Brain pericyte (primary cell): ENCODE results near the gene PTPRE.

Source experiments
- DNase-seq: peaks from one replicate; pipeline ENCODE4 v3.0.0-alpha.2; 2012; ENCODE audit warnings: low read depth, low spot score

PTPRE gene

DNA sequence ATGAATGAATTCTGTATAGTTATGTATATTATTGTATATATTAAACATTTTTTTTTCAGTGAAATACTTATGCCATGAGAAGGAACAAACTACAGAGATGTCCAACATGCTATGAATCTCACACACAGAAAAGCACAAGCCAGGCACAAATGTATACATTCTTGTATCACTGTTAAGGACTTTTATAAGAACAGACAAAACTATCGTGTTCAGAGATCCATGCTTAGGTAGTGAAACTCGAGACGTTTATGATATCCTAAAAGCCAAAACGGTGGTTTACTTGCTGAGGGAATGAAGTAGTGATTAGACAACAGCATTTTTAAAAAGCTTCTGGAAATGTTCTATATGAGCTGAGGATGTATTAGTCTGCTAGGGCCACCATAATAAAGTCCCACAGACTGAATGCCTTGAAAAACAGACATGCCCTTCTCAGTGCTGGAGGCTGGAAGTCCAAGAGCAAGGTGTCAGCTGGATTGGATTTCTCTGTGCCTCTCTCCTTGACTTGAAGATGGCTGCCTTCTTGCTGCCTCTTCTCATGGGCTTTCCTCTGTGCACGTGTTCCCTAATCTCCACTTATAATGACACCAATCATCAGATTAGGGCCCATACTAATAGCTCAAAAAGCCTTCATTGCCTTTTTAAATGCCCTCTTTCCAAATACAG is 215.0 kb downstream of the PTPRE start:
- DNase-seq, result no peak

DNA sequence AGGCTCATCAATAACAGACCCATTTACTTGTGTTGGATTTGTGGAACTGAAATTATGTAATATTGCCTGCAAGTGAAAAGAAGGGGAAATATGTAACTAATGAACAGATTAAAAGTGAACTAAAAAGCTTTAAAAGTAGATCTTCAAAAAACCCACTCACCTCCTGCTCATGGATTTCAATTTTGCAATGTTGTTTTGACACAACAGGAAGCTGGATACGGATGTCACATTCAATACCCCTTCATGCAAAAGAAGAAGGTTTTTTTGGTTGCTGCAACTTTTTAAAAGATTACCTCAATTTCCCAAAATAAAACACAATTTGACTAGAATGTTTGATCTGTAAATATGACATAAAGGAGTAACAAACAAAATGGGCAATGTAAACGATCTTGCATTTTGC is 216.0 kb downstream of the PTPRE start:
- no peak for DNase-seq

DNA sequence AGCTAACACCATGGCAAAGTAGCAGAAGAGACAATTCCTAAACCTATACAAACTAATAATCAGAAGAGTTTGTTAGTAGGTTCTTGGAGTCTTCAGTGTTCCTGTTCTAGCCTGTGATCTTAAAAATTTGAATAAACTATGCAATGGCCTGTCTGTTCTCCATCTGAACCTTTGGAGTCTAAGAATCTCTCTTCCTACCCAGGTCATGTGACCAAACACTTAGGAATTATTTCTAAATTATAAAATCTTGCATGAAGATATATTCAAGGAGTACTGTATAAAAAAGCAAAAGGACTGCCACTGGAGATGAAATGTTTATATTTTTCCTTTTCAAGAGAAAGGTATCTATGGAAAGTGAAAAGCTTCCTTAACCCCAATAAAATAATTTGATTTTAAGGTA is 216.9 kb downstream of the PTPRE start:
- no peak for DNase-seq

DNA sequence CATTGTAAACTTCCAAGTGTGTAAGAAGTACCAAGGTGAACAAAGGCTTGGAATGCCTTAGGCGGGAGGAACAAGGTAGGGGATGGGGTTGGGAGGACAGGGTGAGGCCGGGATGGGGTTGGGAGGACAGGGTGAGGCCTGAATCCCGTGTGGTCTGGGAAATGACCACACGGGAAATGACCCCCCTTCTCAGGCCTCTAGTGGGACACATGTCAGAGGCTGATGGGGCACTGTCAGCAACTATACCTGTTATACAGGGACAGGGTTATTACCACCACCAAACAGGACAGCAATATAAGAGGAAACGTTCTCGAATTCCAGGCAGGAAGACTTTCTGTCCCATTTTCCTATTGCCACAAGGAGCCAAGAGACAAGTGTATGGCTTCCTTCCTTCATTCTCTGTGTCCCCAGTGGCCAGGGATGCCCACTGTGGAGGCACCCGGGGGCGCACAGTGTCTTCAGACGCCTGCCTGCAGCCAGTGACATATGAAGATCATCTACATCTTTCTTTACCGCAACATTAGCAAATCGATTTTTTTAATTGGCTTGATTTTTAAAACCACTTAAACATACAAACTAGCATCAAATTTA is 218.0 kb downstream of the PTPRE start:
- no peak for DNase-seq

DNA sequence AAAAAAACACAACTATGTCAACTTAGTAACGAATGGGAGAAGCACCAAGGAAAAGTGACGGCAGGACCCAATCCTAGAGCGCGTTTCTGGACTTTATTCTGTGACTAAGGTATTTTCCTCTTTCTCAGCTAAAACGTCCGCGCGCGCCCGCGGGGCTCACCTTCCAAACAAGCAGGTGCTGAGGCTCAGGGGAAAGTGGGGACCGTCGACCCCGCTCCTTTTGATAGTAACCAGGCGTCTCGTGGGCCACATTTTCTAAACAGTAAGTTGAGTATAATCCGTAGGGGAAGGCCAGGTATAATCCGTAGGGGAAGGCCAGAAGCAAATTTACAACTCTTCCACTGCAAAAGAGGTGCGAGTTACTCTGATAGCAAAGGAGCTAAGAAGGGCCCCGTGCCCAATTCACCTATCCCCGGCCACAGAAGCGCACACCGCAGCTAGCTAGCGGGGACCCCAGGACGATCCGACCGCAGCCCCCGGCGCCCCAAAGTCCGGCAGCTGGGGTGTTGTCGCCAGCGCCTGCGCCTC is 218.6 kb downstream of the PTPRE start:
- no peak for DNase-seq

DNA sequence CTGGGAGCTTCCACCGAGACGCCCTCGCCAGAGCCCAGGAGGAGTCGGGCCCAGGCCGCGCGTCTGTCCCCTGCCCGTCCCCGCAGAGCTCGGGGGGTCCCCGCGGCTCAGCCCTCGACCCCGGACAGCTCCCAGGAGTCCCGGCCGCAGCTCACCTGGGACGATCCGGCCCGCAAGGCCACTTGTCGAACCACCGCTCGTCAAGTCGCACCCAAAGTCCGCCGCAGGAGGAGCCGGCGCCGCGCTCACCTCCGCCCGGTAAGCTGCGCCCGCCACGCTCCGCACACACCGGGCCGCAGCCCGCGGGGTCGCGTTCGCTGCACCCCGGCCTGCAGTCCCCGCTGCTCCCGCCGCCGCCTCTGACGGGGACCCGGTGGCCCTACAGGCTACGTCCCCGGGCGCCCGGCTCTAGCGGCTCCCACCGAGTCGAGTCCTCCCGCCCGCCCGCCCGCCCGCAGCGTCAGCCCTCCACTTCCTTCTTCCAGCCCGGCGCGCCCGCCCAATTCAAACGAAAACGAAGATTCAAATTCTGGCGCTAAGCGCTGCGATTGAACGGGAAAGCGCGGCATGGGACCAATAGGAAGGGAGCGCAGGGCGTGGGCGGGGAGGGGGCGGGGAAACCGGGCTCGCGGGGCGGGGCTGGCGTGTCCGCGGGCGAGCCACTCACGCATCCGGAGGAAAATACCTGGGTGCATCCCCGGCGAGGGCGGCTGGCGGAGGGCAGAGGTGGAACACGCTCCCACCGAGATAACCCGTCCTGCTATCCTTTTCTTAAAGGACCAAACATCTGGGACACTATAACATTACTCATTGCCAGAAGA is 219.3 kb downstream of the PTPRE start, which contains the start of gene MKI67:
MKI67 (minus strand) TSS at position 480 of the 821 bp plus-strand sequence. CDS start 756 bp downstream, outside the sequence.
- DNase-seq, result peak; percentile 42

DNA sequence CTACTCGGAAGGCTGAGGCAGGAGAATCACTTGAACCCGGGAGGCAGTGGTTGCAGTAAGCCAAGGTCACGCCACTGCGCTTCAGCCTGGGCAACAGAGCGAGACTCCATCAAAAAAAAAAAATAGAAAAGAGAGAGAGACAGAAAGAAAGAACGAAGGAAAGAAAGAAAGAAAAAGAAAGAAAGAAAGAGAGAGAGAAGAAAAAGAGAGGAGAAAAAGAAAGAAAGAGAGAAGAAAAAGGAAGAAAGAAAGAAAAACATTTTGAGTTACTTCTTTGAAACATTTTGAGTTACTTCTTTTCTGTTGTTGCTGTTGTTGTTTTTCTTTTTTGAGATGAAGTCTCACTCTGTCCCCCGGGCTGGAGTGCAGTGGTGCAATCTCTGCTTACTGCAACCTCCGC is 221.7 kb downstream of the PTPRE start:
- no peak for DNase-seq

DNA sequence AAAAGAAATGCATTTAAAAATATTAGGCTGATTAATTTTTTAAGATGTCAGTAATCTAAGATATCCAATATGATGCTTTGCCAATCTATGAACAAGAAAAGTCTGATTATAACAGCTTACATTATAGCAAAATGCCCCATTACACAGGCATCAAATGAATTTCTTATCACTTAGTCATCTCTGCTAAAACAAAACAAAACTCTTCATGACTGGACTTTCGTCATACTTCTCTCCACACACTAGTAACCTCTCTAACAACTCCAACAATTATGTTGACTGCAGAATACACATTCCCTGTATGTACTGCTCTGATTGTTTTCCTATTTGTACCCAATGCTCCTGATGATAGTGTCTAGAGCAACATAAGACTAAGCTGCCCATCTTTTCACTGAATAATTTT is 223.1 kb downstream of the PTPRE start:
- DNase-seq, result no peak
